SU-DHL-6 (cell line): ENCODE data around the gene LPIN3.

Experiments
- CTCF ChIP-seq: fragments of 200-600 bp; sonication (generic); IDR thresholded peaks from one replicate; pipeline ENCODE4 v1.5.1; 2017; ENCODE audit warnings: antibody characterized with exemption, mild to moderate bottlenecking, low read length, moderate library complexity; ENCODE audit not compliant: insufficient read depth, poor library complexity, severe bottlenecking
- EZH2phosphoT487 ChIP-seq: fragments of 200-600 bp; sonication (generic), shearing (Covaris generic); conservative IDR thresholded peaks from 2 replicates; pipeline ENCODE4 v1.6.1; 2018; ENCODE audit warnings: mild to moderate bottlenecking, antibody characterized with exemption, low read length, moderate library complexity, mixed read lengths

GRCh38 chr20:41317546-41318270, 22.9 kb upstream of the LPIN3 start, which contains the start of gene ZHX3:
- TF ChIP-seq CTCF (no peak), EZH2phosphoT487 (no peak)
